HepG2 (cell line): ENCODE data around the gene VSNL1. TPM values are rescaled to one million over a fixed set of nuclear protein-coding genes. Genes with fewer than 3 reads are reported as not detected.

ENCODE experiments used
- FOXK1 ChIP-seq: sonication (generic); formaldehyde crosslinking; IDR thresholded peaks from 2 replicates; pipeline ENCODE4 v1.4.0; 2020; ENCODE audit warnings: low read depth, missing genetic modification reagents, borderline replicate concordance
- GPBP1L1 ChIP-seq: sonication (generic); formaldehyde crosslinking; IDR thresholded peaks from 2 replicates; pipeline ENCODE4 v1.5.0; 2020; ENCODE audit warnings: mild to moderate bottlenecking, missing genetic modification reagents
- HIVEP1 ChIP-seq: sonication (generic); formaldehyde crosslinking; IDR thresholded peaks from 2 replicates; pipeline ENCODE4 v1.4.0; 2020; ENCODE audit warnings: mild to moderate bottlenecking, missing genetic modification reagents
- HMG20B ChIP-seq: conservative IDR thresholded peaks from 2 replicates; pipeline ENCODE4 v1.6.1; 2016; ENCODE audit warnings: missing genetic modification reagents, missing compliant biosample characterization
- KLF6 ChIP-seq: IDR thresholded peaks from 2 replicates; pipeline ENCODE4 v1.8.0; 2016; ENCODE audit warnings: missing biosample characterization, missing genetic modification reagents
- LCORL ChIP-seq, 2 experiments: fragments of 450-650 bp in 1 of 2; sonication (generic) in 1 of 2; formaldehyde crosslinking in 1 of 2; IDR thresholded peaks; 2 replicates each; pipeline versions ENCODE4 v1.5.0 to v1.6.1; 2017 to 2020; ENCODE audit warnings: antibody characterized with exemption in 1 of 2, missing genetic modification reagents in 1 of 2
- NBN ChIP-seq: fragments of 450-650 bp; conservative IDR thresholded peaks from 2 replicates; pipeline ENCODE4 v1.6.1; 2017
- NCOA2 ChIP-seq: sonication (generic); formaldehyde crosslinking; IDR thresholded peaks from 2 replicates; pipeline ENCODE4 v1.8.0; 2022; ENCODE audit warnings: inconsistent platforms
- SOX6 ChIP-seq, 2 experiments: fragments of 450-650 bp in 1 of 2; sonication (generic) in 1 of 2; formaldehyde crosslinking in 1 of 2; IDR thresholded peaks; 2 replicates each; pipeline versions ENCODE4 v1.4.0 to v1.6.1; 2017 to 2020; ENCODE audit warnings: antibody characterized with exemption in 1 of 2, mild to moderate bottlenecking in 1 of 2, missing genetic modification reagents in 1 of 2
- ZBTB33 ChIP-seq: sonication (generic); formaldehyde crosslinking; IDR thresholded peaks from 2 replicates; pipeline ENCODE4 v1.4.0; 2020; ENCODE audit warnings: missing genetic modification reagents
- ZBTB44 ChIP-seq: sonication (generic); formaldehyde crosslinking; IDR thresholded peaks from 2 replicates; pipeline ENCODE4 v1.4.0; 2020; ENCODE audit warnings: missing genetic modification reagents
- ZNF17 ChIP-seq: sonication (generic); formaldehyde crosslinking; IDR thresholded peaks from 2 replicates; pipeline ENCODE4 v1.5.0; 2020; ENCODE audit warnings: mild to moderate bottlenecking, missing genetic modification reagents
- ZNF180 ChIP-seq: sonication (generic); formaldehyde crosslinking; IDR thresholded peaks from 2 replicates; pipeline ENCODE4 v1.4.0; 2020; ENCODE audit warnings: low read depth, missing genetic modification reagents, borderline replicate concordance
- ZNF329 ChIP-seq: sonication (generic); formaldehyde crosslinking; IDR thresholded peaks from 2 replicates; pipeline ENCODE4 v1.9.0; 2021; ENCODE audit warnings: low read depth, mild to moderate bottlenecking, missing genetic modification reagents
- ZNF335 ChIP-seq: sonication (generic); formaldehyde crosslinking; IDR thresholded peaks from 2 replicates; pipeline ENCODE4 v1.4.0; 2020; ENCODE audit warnings: missing genetic modification reagents
- ZNF556 ChIP-seq: sonication (generic); formaldehyde crosslinking; IDR thresholded peaks from 2 replicates; pipeline ENCODE4 v1.4.0; 2020; ENCODE audit warnings: mild to moderate bottlenecking, missing genetic modification reagents, borderline replicate concordance
- ZNF577 ChIP-seq: sonication (generic); formaldehyde crosslinking; IDR thresholded peaks from 2 replicates; pipeline ENCODE4 v1.4.0; 2020; ENCODE audit warnings: mild to moderate bottlenecking, low read depth, missing genetic modification reagents, borderline replicate concordance
- ZNF614 ChIP-seq: IDR thresholded peaks from 2 replicates; pipeline ENCODE4 v1.6.1; 2018; ENCODE audit warnings: missing biosample characterization, missing genetic modification reagents, inconsistent platforms, borderline replicate concordance
- ZNF792 ChIP-seq: IDR thresholded peaks from 2 replicates; pipeline ENCODE4 v1.6.1; 2016
- ZNF878 ChIP-seq: sonication (generic); formaldehyde crosslinking; IDR thresholded peaks from 2 replicates; pipeline ENCODE4 v1.8.1; 2023; ENCODE audit warnings: mild to moderate bottlenecking, missing genetic modification reagents, moderate library complexity
- ZXDC ChIP-seq: sonication (generic); formaldehyde crosslinking; IDR thresholded peaks from 2 replicates; pipeline ENCODE4 v1.5.0; 2020; ENCODE audit warnings: mild to moderate bottlenecking, missing genetic modification reagents
- polyA plus RNA-seq, 8 experiments: library from polyadenylated mRNA; depleted of rRNA in 3 of 8; stranded (reverse) in 7 of 8; unstranded in 1 of 8; fragments of >200 nt; fragmentation: Illumina TruSeq in 4 of 8; extraction: Trizol in 4 of 8; gene quantifications; 2 replicates each; pipeline versions ENCODE4 v1.2.1 to v1.2.3, GENCODE V29; 2011 to 2016; ENCODE audit warnings: low read depth in 4 of 8, missing spikeins in 1 of 8, mixed read lengths in 1 of 8; ENCODE audit not compliant: insufficient read depth in 1 of 8
- total RNA-seq, 5 experiments: library from RNA; depleted of rRNA; stranded (reverse); fragments of >200 nt; fragmentation: Illumina TruSeq; extraction: Trizol; gene quantifications; 2 replicates each; pipeline ENCODE4 v1.2.3, GENCODE V29; 2016; ENCODE audit warnings: low read depth in 1 of 5

Gene VSNL1
- total and polyA plus RNA-seq, 2 of the 13 experiments (the other 11 are each of a cell fraction or from before 2014, with no cell fraction given): 63.2 to 95.9 TPM

GRCh38 chr2:17593841-17594491, 53.5 kb downstream of the VSNL1 start (continued):
- TF ChIP-seq ZBTB44 (CRISPR knock-in tag) (0 out of 2 replicates have a peak, but pooled peaks have one; percentile 26), KLF6 (CRISPR knock-in tag) (0 out of 2 replicates have a peak, but pooled peaks have one; percentile 18), ZNF614 (peak; percentile 96), ZBTB33 (CRISPR knock-in tag) (0 out of 2 replicates have a peak, but pooled peaks have one; percentile 51), LCORL (IDR thresholded peaks at IDR 0.05) (no peak), LCORL (CRISPR knock-in tag; IDR thresholded peaks at IDR 0.05) (peak; percentile 70; the same call in 1 of the 2 replicates), ZNF329 (no peak), GPBP1L1 (CRISPR knock-in tag) (no peak), ZNF180 (CRISPR knock-in tag) (no peak), ZNF577 (CRISPR knock-in tag) (no peak), HMG20B (CRISPR knock-in tag) (peak; percentile 98), ZNF878 (CRISPR knock-in tag) (peak; percentile 74; the same call in 1 of the 2 replicates), ZXDC (CRISPR knock-in tag) (no peak), NCOA2 (CRISPR knock-in tag) (peak; percentile 98), NBN (no peak), ZNF17 (CRISPR knock-in tag) (no peak), FOXK1 (peak; percentile 92), ZNF335 (CRISPR knock-in tag) (peak; percentile 91; the same call in 1 of the 2 replicates), HIVEP1 (no peak), ZNF792 (CRISPR knock-in tag) (peak; percentile 95), SOX6 (IDR thresholded peaks at IDR 0.05) (no peak), SOX6 (CRISPR knock-in tag; IDR thresholded peaks at IDR 0.05) (peak; percentile 96), ZNF556 (CRISPR knock-in tag) (no peak; the same call in 1 of the 2 replicates)
